Mucosa of descending colon (tissue), 3 donors: Measurements from ENCODE around the gene PPP1R1B. TPM values are rescaled to one million over a fixed set of nuclear protein-coding genes. Genes with fewer than 3 reads are reported as not detected.

Experiments
- ATAC-seq: fragments of 200-7000 bp; cut with Tn5 transposase; one replicate; pipeline ENCODE4 v1.9.1; 2020; ENCODE audit warnings: mild to moderate bottlenecking, moderate library complexity
- DNase-seq, 3 donors: peaks; one replicate each; pipeline ENCODE4 v3.0.0-alpha.2; 2020
- H3K36me3 ChIP-seq: fragments of 200-600 bp; one replicate; pipeline ENCODE4 v1.8.0; 2021; ENCODE audit warnings: low read depth, mild to moderate bottlenecking
- H3K4me1 ChIP-seq: fragments of 200-600 bp; one replicate; pipeline ENCODE4 v1.8.0; 2021; ENCODE audit warnings: low read depth, mild to moderate bottlenecking
- H3K4me3 ChIP-seq: fragments of 200-600 bp; one replicate; pipeline ENCODE4 v1.8.0; 2021; ENCODE audit warnings: mild to moderate bottlenecking
- H3K9me3 ChIP-seq: fragments of 200-600 bp; one replicate; pipeline ENCODE4 v1.8.0; 2021; ENCODE audit warnings: mild to moderate bottlenecking
- CTCF ChIP-seq: fragments of 200-600 bp; IDR thresholded peaks from one replicate; pipeline ENCODE4 v1.8.0; 2022; ENCODE audit warnings: antibody characterized with exemption, mild to moderate bottlenecking
- intact Hi-C, 2 donors: fragments of 100-400 bp; cut with DNase I in 1 of 2; cut with micrococcal nuclease in 1 of 2; formaldehyde crosslinking; loops; one replicate each; pipeline versions ENCODE4 v1.11.0 to v1.11.1; 2022; cut with DNase I, micrococcal nuclease
- total RNA-seq, 3 donors: library from RNA; stranded (reverse); fragmentation: NEBNext Ultra II Directional in 2 of 3; extraction: Animal tissue kit (Norgen Biotek cat#: 25700) in 2 of 3; gene quantifications; one replicate each; pipeline versions ENCODE4 v1.2.1 to v1.2.4, GENCODE V29; 2021 to 2023
- donor health status: DM: no; HTN: no; CAD: no; lungs with moderate emphysema.
- donor health status: DM: no; HTN: no; CAD: no.
- donor health status: DM: no; HTN: yes; CAD: no.

PPP1R1B gene
- total RNA-seq, 3 donors from 2014 or later = 108 to 362 (median 356) TPM

GRCh38 chr17:39653316-39653661 is 26.5 kb downstream of the PPP1R1B start:
- no peak overlapping the region for H3K4me3 ChIP-seq
- TF ChIP-seq CTCF = no peak
- no peaks in the 10 kb centered on the region for H3K36me3 ChIP-seq
- H3K4me1 ChIP-seq = peaks cover 30% of the 10 kb centered on the region
- intact Hi-C loops = no loop called here
- H3K9me3 ChIP-seq = no peaks in the 10 kb centered on the region
- DNase-seq (no peak), ATAC-seq (peak; percentile 12)

GRCh38 chr17:39653662-39654331 is 27.0 kb downstream of the PPP1R1B start:
- Histone ChIP-seq H3K9me3 (no peaks in the 10 kb centered on the region), H3K4me3 (no peak overlapping the region), H3K36me3 (no peaks in the 10 kb centered on the region), H3K4me1 (peaks cover 30% of the 10 kb centered on the region)
- ATAC-seq = peak; percentile 74
- DNase-seq = peak; percentile 72 to 89 (median 86)
- peak; percentile 81 for TF ChIP-seq CTCF
- intact Hi-C loops = no loop called here

GRCh38 chr17:39655105-39655504 is 28.4 kb downstream of the PPP1R1B start:
- no peak for TF ChIP-seq CTCF
- Histone ChIP-seq H3K9me3 (no peaks in the 10 kb centered on the region), H3K4me1 (peaks cover 30% of the 10 kb centered on the region), H3K4me3 (no peak overlapping the region), H3K36me3 (no peaks in the 10 kb centered on the region)
- no peak for ATAC-seq
- intact Hi-C loops = no loop called here
- DNase-seq = no peak

- no peaks in the 10 kb centered on the region for H3K36me3 ChIP-seq
- H3K9me3 ChIP-seq = no peaks in the 10 kb centered on the region
- peaks cover 16% of the 10 kb centered on the region for H3K4me1 ChIP-seq
- intact Hi-C loops = no loop called here
- H3K4me3 ChIP-seq = no peak overlapping the region
- TF ChIP-seq CTCF = no peak
- ATAC-seq = no peak
- no peak for DNase-seq
These were observed 31.6 kb downstream of the PPP1R1B start for GRCh38 chr17:39658346-39658745.

- ATAC-seq = no peak
- H3K36me3 ChIP-seq = no peaks in the 10 kb centered on the region
- no peak overlapping the region for H3K4me3 ChIP-seq
- H3K9me3 ChIP-seq = no peaks in the 10 kb centered on the region
- no peak for TF ChIP-seq CTCF
- DNase-seq = no peak
- intact Hi-C loops = no loop called here
- peaks cover 18% of the 10 kb centered on the region for H3K4me1 ChIP-seq
These were observed 32.0 kb downstream of the PPP1R1B start for GRCh38 chr17:39658760-39659159.
